Kidney (tissue), 14 donors: ENCODE data around the gene PAXX. TPM values are rescaled to one million over a fixed set of nuclear protein-coding genes. Genes with fewer than 3 reads are reported as not detected.

Source experiments
- DNase-seq, 5 donors: peaks; one replicate each; pipeline ENCODE4 v3.0.0-alpha.2; 2013 to 2020
- FAIRE-seq: peaks from 2 replicates; lab custom pipeline; 2012; peaks lifted over from hg19 to GRCh38; lab: Jason Lieb, UNC
- H3K27ac ChIP-seq, 2 donors: one replicate each; pipeline ENCODE4 v1.7.0; 2013; ENCODE audit warnings: low read depth in 2 of 2, low read length in 2 of 2, inconsistent platforms in 1 of 2
- H3K27me3 ChIP-seq: one replicate; pipeline ENCODE4 v1.7.1; 2013; ENCODE audit warnings: low read length, inconsistent platforms; ENCODE audit not compliant: control insufficient read depth, insufficient read depth
- H3K36me3 ChIP-seq, 3 donors: one replicate each; pipeline versions ENCODE4 v1.7.0 to v1.7.1; 2013; ENCODE audit warnings: low read length in 3 of 3, control low read depth in 1 of 3, inconsistent platforms in 1 of 3; ENCODE audit not compliant: insufficient read depth in 3 of 3, control insufficient read depth in 2 of 3
- H3K4me1 ChIP-seq, 3 donors: one replicate each; pipeline versions ENCODE4 v1.7.0 to v1.7.1; 2013; ENCODE audit warnings: low read length in 3 of 3, inconsistent platforms in 1 of 3, low read depth in 1 of 3; ENCODE audit not compliant: control insufficient read depth in 2 of 3, insufficient read depth in 2 of 3
- H3K4me3 ChIP-seq, 3 donors: one replicate each; pipeline versions ENCODE4 v1.7.0 to v1.8.1; 2013; ENCODE audit warnings: low read length in 3 of 3, control low read depth in 1 of 3, inconsistent platforms in 1 of 3
- H3K9ac ChIP-seq, 3 donors: one replicate each; pipeline versions ENCODE4 v1.7.0 to v1.7.1; 2013; ENCODE audit warnings: low read length in 3 of 3, control low read depth in 1 of 3, inconsistent platforms in 1 of 3
- H3K9me3 ChIP-seq, 3 donors: one replicate each; pipeline versions ENCODE4 v1.7.0 to v1.7.1; 2013; ENCODE audit warnings: low read length in 3 of 3, control low read depth in 1 of 3, inconsistent platforms in 1 of 3; ENCODE audit not compliant: control insufficient read depth in 2 of 3, insufficient read depth in 1 of 3
- CTCF ChIP-seq: IDR thresholded peaks from 3 replicates; pipeline ENCODE4 v1.5.1; 2012; ENCODE audit warnings: mild to moderate bottlenecking, moderate library complexity, borderline replicate concordance; ENCODE audit not compliant: insufficient read depth; ENCODE audit errors: extremely low read depth
- intact Hi-C: fragments of 100-400 bp; cut with DNase I; formaldehyde crosslinking; loops from one replicate; pipeline ENCODE4 v1.11.1; 2022
- polyA plus RNA-seq: library from polyadenylated mRNA; stranded (reverse); fragments of 350-450 nt; fragmentation: Illumina TruSeq; extraction: RNeasy Lipid Tissue Mini Kit (QIAGEN cat#74804); gene quantifications from one replicate; pipeline ENCODE4 v1.2.3, GENCODE V29; 2014; ENCODE audit warnings: low read depth, low replicate concordance; ENCODE audit not compliant: insufficient read depth
- total RNA-seq: library from RNA; stranded (reverse); fragmentation: NEBNext Ultra II Directional; extraction: Animal tissue kit (Norgen Biotek cat#: 25700); gene quantifications from one replicate; pipeline ENCODE4 v1.2.1, GENCODE V29; 2021
- donor health status: control.
- donor health status: control.
- donor health status: control.
- donor health status: control.
- donor health status: control.
- donor health status: DM: yes; HTN: yes; CAD: no.
- donor health status: Normal renal cell carcinoma (clear cell type).

The PAXX gene
- total and polyA plus RNA-seq, 2 donors from 2014 or later: 54.2 to 80.9 TPM

GRCh38 chr9:137035937-137036336 lies 43.7 kb downstream of the PAXX start:
- Histone ChIP-seq H3K27me3 (no peaks in the 10 kb centered on the region), H3K9me3 (no peaks in the 10 kb centered on the region), H3K36me3 (no peaks in the 10 kb centered on the region), H3K9ac (no peak overlapping the region), H3K27ac (no peak overlapping the region), H3K4me3 (no peak overlapping the region), H3K4me1 (peaks cover 0 to 3% (median 0%) of the 10 kb centered on the region in 3 donors)
- FAIRE-seq: no peak
- intact Hi-C loops: loop anchor here (10.0 kb wide), 1 partner anchor 251 kb away; no protein-coding TSS in a partner anchor
- DNase-seq: no peak
- TF ChIP-seq CTCF: no peak

- Histone ChIP-seq H3K36me3 (no peaks in the 10 kb centered on the region), H3K4me3 (no peak overlapping the region), H3K9me3 (no peaks in the 10 kb centered on the region), H3K27me3 (no peaks in the 10 kb centered on the region), H3K4me1 (peaks cover 0 to 3% (median 0%) of the 10 kb centered on the region in 3 donors), H3K27ac (no peak overlapping the region), H3K9ac (no peak overlapping the region)
- no peak for FAIRE-seq
- intact Hi-C loops: loop anchor here (10.0 kb wide), 1 partner anchor 252 kb away; no protein-coding TSS in a partner anchor
- DNase-seq: no peak
- TF ChIP-seq CTCF: no peak
These were observed 44.8 kb downstream of the PAXX start for GRCh38 chr9:137037035-137037434.

GRCh38 chr9:137037483-137037882 lies 45.3 kb downstream of the PAXX start:
- FAIRE-seq (no peak), DNase-seq (no peak)
- Histone ChIP-seq H3K9me3 (no peaks in the 10 kb centered on the region), H3K9ac (no peak overlapping the region), H3K4me1 (peaks cover 0 to 3% (median 0%) of the 10 kb centered on the region in 3 donors), H3K36me3 (no peaks in the 10 kb centered on the region), H3K27ac (no peak overlapping the region), H3K4me3 (no peak overlapping the region), H3K27me3 (no peaks in the 10 kb centered on the region)
- no peak for TF ChIP-seq CTCF
- intact Hi-C loops: loop anchor here (10.0 kb wide), 1 partner anchor 253 kb away; no protein-coding TSS in a partner anchor

GRCh38 chr9:137038916-137039315 lies 46.7 kb downstream of the PAXX start:
- no peaks in the 10 kb centered on the region for H3K27me3 ChIP-seq
- no peak for FAIRE-seq
- DNase-seq: no peak
- peaks cover 0 to 8% (median 0%) of the 10 kb centered on the region in 3 donors for H3K4me1 ChIP-seq
- no peak overlapping the region for H3K4me3 ChIP-seq
- no peak overlapping the region for H3K9ac ChIP-seq
- H3K36me3 ChIP-seq: no peaks in the 10 kb centered on the region
- no peak for TF ChIP-seq CTCF
- intact Hi-C loops: loop anchor here (10.0 kb wide), 1 partner anchor 254 kb away; no protein-coding TSS in a partner anchor
- no peak overlapping the region for H3K27ac ChIP-seq
- H3K9me3 ChIP-seq: no peaks in the 10 kb centered on the region
